ENCODE measurements around the gene UBXN2A.

DNA sequence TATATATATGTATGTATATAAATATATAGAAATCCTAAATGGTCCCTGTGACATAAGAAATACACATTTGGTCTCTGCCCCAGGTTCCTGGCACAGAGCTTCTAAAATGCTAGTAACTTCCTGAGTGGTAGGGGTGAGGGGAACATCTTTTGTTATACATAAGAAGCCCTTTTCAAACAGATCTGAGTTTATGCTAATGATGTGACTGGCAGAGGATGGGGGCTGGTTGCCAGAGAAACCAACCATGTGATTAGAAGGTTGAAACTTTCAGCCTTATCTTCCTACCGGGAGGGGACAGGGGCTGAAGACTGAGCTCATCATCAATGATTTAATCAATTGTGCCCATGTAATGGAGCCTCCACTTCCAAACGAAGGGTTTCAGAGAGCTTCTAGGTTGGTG, 86.0 kb downstream of the UBXN2A start:
- TF ChIP-seq, protein P1, sequence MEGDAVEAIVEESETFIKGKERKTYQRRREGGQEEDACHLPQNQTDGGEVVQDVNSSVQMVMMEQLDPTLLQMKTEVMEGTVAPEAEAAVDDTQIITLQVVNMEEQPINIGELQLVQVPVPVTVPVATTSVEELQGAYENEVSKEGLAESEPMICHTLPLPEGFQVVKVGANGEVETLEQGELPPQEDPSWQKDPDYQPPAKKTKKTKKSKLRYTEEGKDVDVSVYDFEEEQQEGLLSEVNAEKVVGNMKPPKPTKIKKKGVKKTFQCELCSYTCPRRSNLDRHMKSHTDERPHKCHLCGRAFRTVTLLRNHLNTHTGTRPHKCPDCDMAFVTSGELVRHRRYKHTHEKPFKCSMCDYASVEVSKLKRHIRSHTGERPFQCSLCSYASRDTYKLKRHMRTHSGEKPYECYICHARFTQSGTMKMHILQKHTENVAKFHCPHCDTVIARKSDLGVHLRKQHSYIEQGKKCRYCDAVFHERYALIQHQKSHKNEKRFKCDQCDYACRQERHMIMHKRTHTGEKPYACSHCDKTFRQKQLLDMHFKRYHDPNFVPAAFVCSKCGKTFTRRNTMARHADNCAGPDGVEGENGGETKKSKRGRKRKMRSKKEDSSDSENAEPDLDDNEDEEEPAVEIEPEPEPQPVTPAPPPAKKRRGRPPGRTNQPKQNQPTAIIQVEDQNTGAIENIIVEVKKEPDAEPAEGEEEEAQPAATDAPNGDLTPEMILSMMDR (IDR thresholded peaks at IDR 0.05): no peak
- TF ChIP-seq POLR2AphosphoS5 (IDR thresholded peaks at IDR 0.05): no peak
- TF ChIP-seq POLR2A (IDR thresholded peaks at IDR 0.05): no peak
- TF ChIP-seq EP300 (IDR thresholded peaks at IDR 0.05): no peak

Measured in sigmoid colon (tissue), 4 donors.